ENCODE results near the gene AP1B1.

Gene AP1B1

GRCh38 chr22:29311464-29312217 lies 76.7 kb downstream of the AP1B1 start:
- no peak for DNase-seq

GRCh38 chr22:29310863-29311339 lies 77.5 kb downstream of the AP1B1 start:
- DNase-seq, result no peak

- DNase-seq, result no peak
Observed at GRCh38 chr22:29310065-29310862, 78.1 kb downstream of the AP1B1 start.

- no peak for DNase-seq
Observed at GRCh38 chr22:29309332-29310064, 78.9 kb downstream of the AP1B1 start.

GRCh38 chr22:29308791-29309262 lies 79.5 kb downstream of the AP1B1 start:
- DNase-seq, result no peak

GRCh38 chr22:29308148-29308790 lies 80.1 kb downstream of the AP1B1 start:
- no peak for DNase-seq

- DNase-seq, result no peak
Observed at GRCh38 chr22:29307596-29308147, 80.7 kb downstream of the AP1B1 start.

GRCh38 chr22:29306835-29307595 lies 81.4 kb downstream of the AP1B1 start:
- DNase-seq, result no peak

GRCh38 chr22:29306175-29306834 lies 82.1 kb downstream of the AP1B1 start, which contains the start of gene GAS2L1:
Gene GAS2L1 (plus strand): TSS chr22:29306650. CDS start chr22:29308106, 1,456 bp downstream.
- DNase-seq, result no peak

GRCh38 chr22:29305836-29306174 lies 82.6 kb downstream of the AP1B1 start:
- no peak for DNase-seq

- DNase-seq, result no peak
Observed at GRCh38 chr22:29302681-29303465, 85.5 kb downstream of the AP1B1 start.

- DNase-seq, result no peak
Observed at GRCh38 chr22:29302402-29302680, 86.0 kb downstream of the AP1B1 start.

- DNase-seq, result no peak
Observed at GRCh38 chr22:29301716-29302401, 86.5 kb downstream of the AP1B1 start.

GRCh38 chr22:29300807-29301601 lies 87.4 kb downstream of the AP1B1 start:
- DNase-seq, result no peak

- no peak for DNase-seq
Observed at GRCh38 chr22:29300467-29300806, 87.9 kb downstream of the AP1B1 start.

GRCh38 chr22:29299136-29299900 lies 89.1 kb downstream of the AP1B1 start:
- no peak for DNase-seq

GRCh38 chr22:29298641-29299040 lies 89.7 kb downstream of the AP1B1 start:
- no peak for DNase-seq

- no peak for DNase-seq
Observed at GRCh38 chr22:29292379-29292778, 96.0 kb downstream of the AP1B1 start.
